Thoracic aorta (tissue), 2 donors: Measurements from ENCODE around the gene PIGC. TPM values are rescaled to one million over a fixed set of nuclear protein-coding genes. Genes with fewer than 3 reads are reported as not detected.

Experiments
- ATAC-seq: fragments of 150-250 bp; one replicate; pipeline ENCODE4 v1.8.0; 2017; ENCODE audit warnings: low read depth; ENCODE audit not compliant: insufficient number of reproducible peaks, low FRiP score
- DNase-seq: peaks from one replicate; pipeline ENCODE4 v3.0.0-alpha.2; 2020; ENCODE audit warnings: low spot score
- H3K27ac ChIP-seq, 2 donors: fragments of 200-600 bp; sonication (generic); 1 replicate in 1 of 2; 2 replicates in 1 of 2; pipeline ENCODE4 v1.5.1; 2016; ENCODE audit warnings: mild to moderate bottlenecking in 2 of 2, moderate library complexity in 2 of 2
- H3K27me3 ChIP-seq: fragments of 200-600 bp; sonication (generic); replicated peaks from 2 replicates; pipeline ENCODE4 v1.6.0; 2016; ENCODE audit warnings: mild to moderate bottlenecking; ENCODE audit not compliant: insufficient read depth
- H3K36me3 ChIP-seq: fragments of 200-600 bp; sonication (generic); one replicate; pipeline ENCODE4 v1.5.1; 2016
- H3K4me1 ChIP-seq, 2 donors: fragments of 200-600 bp; sonication (generic); 1 replicate in 1 of 2; 2 replicates in 1 of 2; pipeline versions ENCODE4 v1.5.1 to v1.6.0; 2016; ENCODE audit warnings: low read depth in 2 of 2, mild to moderate bottlenecking in 1 of 2; ENCODE audit not compliant: control insufficient read depth in 1 of 2
- H3K4me3 ChIP-seq: fragments of 200-600 bp; sonication (generic); 2 replicates; pipeline ENCODE4 v1.5.1; 2016; ENCODE audit warnings: mild to moderate bottlenecking
- H3K9me3 ChIP-seq: fragments of 200-600 bp; sonication (generic); 2 replicates; pipeline ENCODE4 v1.5.1; 2016
- CTCF ChIP-seq: fragments of 200-600 bp; sonication (generic); IDR thresholded peaks from one replicate; pipeline ENCODE4 v1.5.1; 2019; ENCODE audit warnings: antibody characterized with exemption
- total RNA-seq, 2 donors: library from RNA; depleted of rRNA; stranded (reverse); fragments of >200 nt; gene quantifications; one replicate each; pipeline versions ENCODE4 v1.1.0 to v1.2.3, GENCODE V29; 2016

PIGC gene
- total RNA-seq, 2 donors from 2014 or later: 14.3 to 20.2 TPM

GRCh38 chr1:172453607-172454006 lies 9.7 kb upstream of the PIGC start:
- no peak overlapping the region for H3K4me3 ChIP-seq
- no peak for ATAC-seq

GRCh38 chr1:172453153-172453545 lies 9.3 kb upstream of the PIGC start:
- DNase-seq (no peak), ATAC-seq (no peak)
- Histone ChIP-seq H3K9me3 (no peaks in the 10 kb centered on the region), H3K27me3 (no peaks in the 10 kb centered on the region), H3K4me1 (peaks cover 0 to 3% of the 10 kb centered on the region in 2 donors), H3K36me3 (no peaks in the 10 kb centered on the region), H3K27ac (no peak overlapping the region), H3K4me3 (no peak overlapping the region)
- TF ChIP-seq CTCF: no peak

More at GRCh38 chr1:172453607-172454006, 9.7 kb upstream of the PIGC start:
- DNase-seq: no peak
- no peaks in the 10 kb centered on the region for H3K36me3 ChIP-seq
- peaks cover 0 to 3% of the 10 kb centered on the region in 2 donors for H3K4me1 ChIP-seq
- no peak for TF ChIP-seq CTCF
- no peaks in the 10 kb centered on the region for H3K9me3 ChIP-seq
- no peak overlapping the region for H3K27ac ChIP-seq
- no peaks in the 10 kb centered on the region for H3K27me3 ChIP-seq

GRCh38 chr1:172452536-172453152 lies 8.8 kb upstream of the PIGC start:
- H3K36me3 ChIP-seq: no peaks in the 10 kb centered on the region
- DNase-seq (no peak), ATAC-seq (no peak)
- no peak overlapping the region for H3K4me3 ChIP-seq
- peaks cover 0 to 3% of the 10 kb centered on the region in 2 donors for H3K4me1 ChIP-seq
- no peak overlapping the region for H3K27ac ChIP-seq
- no peak for TF ChIP-seq CTCF
- H3K9me3 ChIP-seq: no peaks in the 10 kb centered on the region
- H3K27me3 ChIP-seq: no peaks in the 10 kb centered on the region

GRCh38 chr1:172451002-172451443 lies 7.2 kb upstream of the PIGC start:
- Histone ChIP-seq H3K4me3 (no peak overlapping the region), H3K9me3 (no peaks in the 10 kb centered on the region), H3K27me3 (no peaks in the 10 kb centered on the region), H3K4me1 (peaks cover 0 to 3% of the 10 kb centered on the region in 2 donors), H3K36me3 (no peaks in the 10 kb centered on the region), H3K27ac (no peak overlapping the region)
- TF ChIP-seq CTCF: no peak
- no peak for ATAC-seq
- no peak for DNase-seq

- Histone ChIP-seq H3K9me3 (no peaks in the 10 kb centered on the region), H3K36me3 (no peaks in the 10 kb centered on the region), H3K4me1 (peaks cover 0 to 3% of the 10 kb centered on the region in 2 donors), H3K4me3 (no peak overlapping the region), H3K27me3 (no peaks in the 10 kb centered on the region), H3K27ac (no peak overlapping the region)
- TF ChIP-seq CTCF: no peak
- ATAC-seq (no peak), DNase-seq (no peak)
Observed at GRCh38 chr1:172450524-172450885, 6.6 kb upstream of the PIGC start.
